BLaER1 (cell line): ENCODE data around the gene CHST15.

ENCODE experiments used
- H3K27ac ChIP-seq: shearing (Covaris generic); formaldehyde crosslinking; 2 replicates; pipeline ENCODE4 v1.8.1; 2022
- H3K27me3 ChIP-seq: shearing (Covaris generic); formaldehyde crosslinking; 2 replicates; pipeline ENCODE4 v1.8.1; 2022
- H3K36me3 ChIP-seq: shearing (Covaris generic); formaldehyde crosslinking; 2 replicates; pipeline ENCODE4 v1.8.1; 2022
- H3K4me1 ChIP-seq: shearing (Covaris generic); formaldehyde crosslinking; 2 replicates; pipeline ENCODE4 v1.8.1; 2022
- H3K4me2 ChIP-seq: shearing (Covaris generic); formaldehyde crosslinking; 2 replicates; pipeline ENCODE4 v1.8.1; 2022
- H3K4me3 ChIP-seq: shearing (Covaris generic); formaldehyde crosslinking; 2 replicates; pipeline ENCODE4 v1.8.1; 2022
- H3K9ac ChIP-seq: shearing (Covaris generic); formaldehyde crosslinking; 2 replicates; pipeline ENCODE4 v1.8.1; 2022
- H3K9me3 ChIP-seq: shearing (Covaris generic); formaldehyde crosslinking; 2 replicates; pipeline ENCODE4 v1.8.1; 2022
- H4K20me1 ChIP-seq: shearing (Covaris generic); formaldehyde crosslinking; 2 replicates; pipeline ENCODE4 v1.8.1; 2022
- Cebpa-rat ChIP-seq: shearing (Covaris generic); IDR thresholded peaks from 2 replicates; pipeline ENCODE4 v1.8.1; 2022

CHST15 gene

DNA sequence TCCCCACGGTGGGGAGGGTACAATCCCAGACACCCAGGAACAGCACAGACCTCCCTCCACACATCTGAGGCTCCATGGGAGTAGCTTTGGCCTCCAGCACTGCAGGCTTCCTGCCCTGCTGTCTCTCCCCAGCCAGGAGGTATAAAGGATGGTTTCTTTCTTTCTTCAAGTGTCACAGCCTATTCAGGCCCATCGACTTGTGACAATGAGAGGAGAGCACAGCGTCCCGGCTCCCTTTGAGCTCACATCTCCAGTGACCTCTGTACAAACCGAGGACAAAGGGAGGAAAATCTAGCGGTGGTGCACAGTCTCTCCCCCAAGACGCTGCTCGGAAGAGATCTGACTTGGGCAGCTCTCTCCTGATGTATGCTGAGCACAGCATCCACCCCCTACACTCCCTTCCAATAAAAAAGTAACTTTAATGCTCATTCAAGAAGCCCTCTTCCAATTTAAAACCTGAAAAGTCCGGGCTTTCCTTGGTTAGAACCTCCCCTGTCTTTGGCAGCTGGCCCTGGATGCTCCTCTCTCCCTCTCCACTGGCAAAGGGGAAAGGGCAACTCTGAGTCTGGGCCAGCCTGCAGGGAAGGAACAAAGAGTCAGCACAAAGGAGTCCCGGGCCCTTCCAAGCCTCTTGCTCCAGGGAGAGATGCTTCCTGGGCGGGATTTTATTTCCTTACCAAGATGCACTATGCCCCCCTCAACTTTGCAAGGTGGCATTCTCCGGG, 18.0 kb downstream of the CHST15 start:
- Histone ChIP-seq H3K36me3 (peaks cover 6% of the 10 kb centered on the region), H3K9ac (peak overlapping the region; percentile 73), H3K4me3 (peak overlapping the region; percentile 36), H3K27me3 (no peaks in the 10 kb centered on the region), H3K27ac (peak overlapping the region; percentile 87), H4K20me1 (peaks cover 20% of the 10 kb centered on the region; the same call in 1 of the 2 replicates), H3K4me2 (peak overlapping the region; percentile 99), H3K9me3 (no peaks in the 10 kb centered on the region), H3K4me1 (peaks cover 100% of the 10 kb centered on the region)
- TF ChIP-seq Cebpa-rat: no peak

DNA sequence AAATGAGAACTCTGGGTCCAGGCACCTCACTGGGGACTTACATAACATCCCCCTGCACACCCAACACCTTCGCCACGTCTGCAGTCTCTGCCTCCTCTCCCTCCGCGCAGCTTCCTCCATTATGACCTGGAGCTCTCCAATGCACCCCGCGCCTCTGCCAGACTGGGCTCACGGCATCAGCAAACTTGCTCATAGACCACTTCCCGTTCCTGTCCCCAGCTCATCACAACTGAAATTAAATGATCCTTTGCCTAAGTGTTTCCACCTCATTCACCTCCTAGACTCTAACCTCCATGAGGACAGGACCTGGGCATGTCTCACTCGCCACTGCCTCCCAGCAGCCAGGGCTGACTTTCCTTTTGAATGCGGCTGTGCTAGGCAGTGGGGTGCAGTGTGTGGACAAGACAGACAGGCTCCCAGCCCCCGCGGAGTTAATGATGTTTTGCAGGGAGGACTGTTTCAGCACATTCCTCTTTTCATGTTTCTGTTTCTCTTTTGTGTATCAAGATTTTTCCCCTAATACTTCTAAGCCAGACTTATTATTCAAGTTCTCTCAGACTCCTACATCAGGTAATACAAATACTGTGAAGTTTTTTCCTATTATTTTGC, 18.8 kb downstream of the CHST15 start:
- peak overlapping the region; percentile 87 for H3K27ac ChIP-seq
- H3K27me3 ChIP-seq: no peaks in the 10 kb centered on the region
- peaks cover 100% of the 10 kb centered on the region for H3K4me1 ChIP-seq

DNA sequence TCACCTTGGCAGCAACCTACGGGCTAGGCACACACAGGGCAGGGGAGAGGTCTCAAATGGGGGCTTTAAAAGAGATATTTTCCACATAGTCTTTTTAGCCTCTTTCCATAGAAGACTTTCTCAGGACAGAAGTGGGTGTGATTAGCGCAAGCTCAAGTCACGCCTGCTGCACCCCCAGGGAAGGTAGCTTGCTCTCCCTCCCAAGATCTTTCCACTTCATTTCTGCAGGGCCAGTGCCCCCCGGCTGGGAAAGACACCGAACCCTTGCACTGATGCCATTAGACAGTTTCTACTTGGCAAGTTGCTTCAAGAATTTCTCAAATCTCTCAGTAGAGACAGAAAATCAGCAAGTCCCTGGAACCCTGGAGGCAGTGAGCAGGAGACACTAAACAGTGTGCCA, 19.4 kb downstream of the CHST15 start:
- H3K9ac ChIP-seq: peak overlapping the region; percentile 73
- H3K4me1 ChIP-seq: peaks cover 100% of the 10 kb centered on the region
- no peaks in the 10 kb centered on the region for H3K9me3 ChIP-seq
- peaks cover 21% of the 10 kb centered on the region for H3K36me3 ChIP-seq
- H3K4me2 ChIP-seq: peak overlapping the region; percentile 99
- peaks cover 35% of the 10 kb centered on the region for H4K20me1 ChIP-seq
- H3K4me3 ChIP-seq: 0 out of 2 replicates have a peak overlapping the region, but pooled peaks have one; percentile 36
- no peaks in the 10 kb centered on the region for H3K27me3 ChIP-seq
- no peak for TF ChIP-seq Cebpa-rat
- H3K27ac ChIP-seq: peak overlapping the region; percentile 87

More for the DNA sequence above, 18.8 kb downstream of the CHST15 start:
- H4K20me1 ChIP-seq: peaks cover 28% of the 10 kb centered on the region
- TF ChIP-seq Cebpa-rat: no peak
- peak overlapping the region; percentile 36; the same call in 1 of the 2 replicates for H3K4me3 ChIP-seq
- peak overlapping the region; percentile 99 for H3K4me2 ChIP-seq
- H3K9ac ChIP-seq: peak overlapping the region; percentile 73
- H3K9me3 ChIP-seq: no peaks in the 10 kb centered on the region
- H3K36me3 ChIP-seq: peaks cover 14% of the 10 kb centered on the region

DNA sequence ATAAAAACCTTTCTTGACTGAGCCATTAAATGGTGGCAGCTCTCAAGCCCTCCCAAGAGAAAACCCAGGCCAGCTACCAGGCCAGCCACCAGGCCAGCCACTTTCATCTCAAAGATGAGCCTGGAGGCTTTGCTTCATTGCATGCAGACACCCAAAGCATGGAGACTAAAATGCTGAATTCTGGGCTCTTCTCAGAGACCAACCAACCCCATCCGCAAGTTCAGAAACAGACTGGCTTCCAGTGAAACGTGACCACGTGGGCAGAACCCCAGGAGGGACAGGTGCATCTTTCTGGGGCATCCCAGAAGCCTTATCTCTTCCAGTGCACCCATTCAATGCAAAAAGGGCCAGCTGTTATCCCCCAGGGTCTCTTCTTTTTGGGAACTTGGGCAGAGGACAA, 20.9 kb downstream of the CHST15 start:
- Histone ChIP-seq H3K36me3 (peaks cover 31% of the 10 kb centered on the region), H3K27ac (peak overlapping the region; percentile 87), H3K4me1 (peaks cover 100% of the 10 kb centered on the region), H3K9ac (peak overlapping the region; percentile 49; the same call in 1 of the 2 replicates), H3K9me3 (no peaks in the 10 kb centered on the region), H3K27me3 (no peaks in the 10 kb centered on the region), H3K4me2 (peak overlapping the region; percentile 99), H3K4me3 (0 out of 2 replicates have a peak overlapping the region, but pooled peaks have one; percentile 24), H4K20me1 (peaks cover 49% of the 10 kb centered on the region)
- TF ChIP-seq Cebpa-rat: no peak

DNA sequence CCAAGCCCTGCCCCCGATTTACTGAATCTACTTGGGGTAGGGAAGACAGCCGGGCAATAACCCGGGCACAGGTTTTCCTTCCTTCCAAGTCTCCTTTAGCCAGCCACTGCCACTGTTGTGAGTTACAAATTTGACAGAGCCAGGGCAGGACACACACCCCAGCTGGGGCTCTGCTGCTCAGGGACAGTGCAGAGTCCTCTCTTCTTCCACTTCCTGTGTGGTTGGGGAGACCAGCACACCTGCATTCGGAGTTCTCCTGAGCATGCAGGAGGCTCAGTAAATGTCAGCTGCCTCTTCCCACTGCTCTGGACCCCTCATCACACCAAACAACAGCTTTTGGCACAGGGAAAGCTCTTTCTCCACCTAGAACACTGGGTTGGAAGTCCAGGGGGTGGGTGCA, 21.3 kb downstream of the CHST15 start:
- Histone ChIP-seq H4K20me1 (peaks cover 53% of the 10 kb centered on the region), H3K9me3 (no peaks in the 10 kb centered on the region), H3K27me3 (no peaks in the 10 kb centered on the region), H3K27ac (peak overlapping the region; percentile 87), H3K4me3 (peak overlapping the region; percentile 24; the same call in 1 of the 2 replicates), H3K4me1 (peaks cover 100% of the 10 kb centered on the region), H3K4me2 (peak overlapping the region; percentile 99), H3K9ac (peak overlapping the region; percentile 49), H3K36me3 (peaks cover 31% of the 10 kb centered on the region)
- no peak for TF ChIP-seq Cebpa-rat

DNA sequence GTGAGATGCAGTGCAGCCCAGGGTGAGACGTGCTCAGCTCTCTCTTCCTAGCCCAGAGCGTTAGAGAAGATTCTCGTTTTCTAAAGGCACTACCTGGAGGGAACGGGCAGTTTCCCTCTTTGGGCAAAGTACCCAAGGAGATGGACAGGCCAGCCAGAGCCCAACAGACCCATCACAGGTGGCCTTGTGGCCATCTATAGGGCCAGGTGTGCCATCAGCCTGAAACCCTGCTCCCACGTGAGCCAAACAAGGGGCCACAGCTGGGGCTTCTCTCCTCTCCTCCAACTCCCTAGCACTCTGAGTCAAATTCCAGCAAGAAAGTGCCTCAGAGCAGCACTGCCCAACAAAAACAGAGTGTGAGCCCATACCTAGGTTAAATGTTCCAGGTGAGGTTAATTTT, 22.3 kb downstream of the CHST15 start:
- Histone ChIP-seq H3K9ac (peak overlapping the region; percentile 49; the same call in 1 of the 2 replicates), H3K4me2 (peak overlapping the region; percentile 99), H3K9me3 (no peaks in the 10 kb centered on the region), H3K4me3 (no peak overlapping the region), H3K27ac (peak overlapping the region; percentile 87), H3K4me1 (peaks cover 100% of the 10 kb centered on the region), H3K36me3 (peaks cover 34% of the 10 kb centered on the region), H4K20me1 (peaks cover 63% of the 10 kb centered on the region), H3K27me3 (no peaks in the 10 kb centered on the region)
- TF ChIP-seq Cebpa-rat: no peak

DNA sequence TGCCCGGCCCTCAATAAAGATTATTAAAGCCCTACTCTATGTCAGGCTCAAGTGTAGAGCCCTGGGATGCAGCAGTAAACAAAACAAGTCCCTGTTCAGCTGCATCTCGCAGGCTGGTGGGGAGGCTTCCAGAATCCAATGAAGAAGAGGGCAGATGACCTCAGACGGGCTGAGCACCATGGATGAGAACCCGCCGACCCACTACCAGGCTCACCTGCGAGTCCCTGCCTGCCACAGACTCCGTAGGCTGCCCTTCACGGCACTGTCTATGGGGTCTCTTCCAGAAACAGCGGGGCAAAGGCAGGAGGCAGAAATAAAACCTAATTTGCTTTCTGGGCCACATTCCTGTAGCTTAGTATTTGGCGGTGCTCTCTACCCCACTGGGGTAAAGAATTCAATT, 22.7 kb downstream of the CHST15 start:
- Histone ChIP-seq H3K36me3 (peaks cover 36% of the 10 kb centered on the region), H3K27me3 (no peaks in the 10 kb centered on the region), H3K27ac (peak overlapping the region; percentile 87), H3K9me3 (no peaks in the 10 kb centered on the region), H3K4me3 (no peak overlapping the region), H3K4me2 (peak overlapping the region; percentile 99), H3K4me1 (peaks cover 100% of the 10 kb centered on the region), H3K9ac (0 out of 2 replicates have a peak overlapping the region, but pooled peaks have one; percentile 49), H4K20me1 (peaks cover 68% of the 10 kb centered on the region)
- TF ChIP-seq Cebpa-rat: no peak

DNA sequence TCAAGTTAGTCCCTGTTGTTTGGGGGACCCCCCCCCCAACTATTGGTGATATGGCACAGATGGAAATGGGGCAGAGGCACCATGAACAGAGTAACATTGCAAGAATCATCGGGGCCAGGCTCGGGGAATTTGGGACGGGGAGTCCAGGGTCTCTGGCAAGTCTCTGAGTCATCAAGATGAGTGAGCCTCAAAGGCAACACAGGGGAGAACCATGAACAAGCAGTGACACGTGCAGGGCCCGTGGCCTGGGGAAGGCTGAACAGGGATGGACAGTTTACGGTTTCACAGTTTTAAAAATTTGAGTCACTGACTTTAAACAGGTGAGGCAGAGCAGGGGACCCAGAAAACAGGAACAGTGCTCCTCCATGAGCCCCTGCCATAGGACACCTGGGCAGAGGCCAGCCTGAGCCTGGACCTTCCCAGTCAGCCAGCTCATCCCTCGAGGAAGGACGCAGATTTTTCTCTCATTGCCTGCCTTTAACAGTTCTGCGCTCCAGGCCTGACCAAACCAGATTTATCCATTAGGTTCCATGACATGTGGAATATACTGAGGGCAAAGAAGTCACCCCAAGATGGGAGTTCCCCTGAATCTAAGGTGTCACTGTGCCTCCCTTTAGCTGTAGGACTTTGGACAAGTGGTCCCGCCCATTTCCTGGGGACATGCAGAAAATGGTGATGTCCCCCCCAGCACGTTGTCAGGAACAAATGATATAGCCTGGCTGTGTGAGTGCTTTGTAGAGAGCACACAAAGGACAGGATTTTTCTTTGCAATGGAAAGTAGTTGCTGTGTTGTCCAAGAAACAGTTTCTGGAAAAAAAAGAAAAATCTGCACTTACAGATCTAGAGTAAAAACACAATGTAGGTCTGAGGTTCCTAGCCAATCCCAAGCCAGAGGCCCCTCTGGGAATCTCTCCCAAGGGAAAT, 23.8 kb downstream of the CHST15 start:
- TF ChIP-seq Cebpa-rat: no peak
- peak overlapping the region; percentile 43 for H3K27ac ChIP-seq
- peaks cover 78% of the 10 kb centered on the region for H4K20me1 ChIP-seq
- H3K27me3 ChIP-seq: no peaks in the 10 kb centered on the region
- H3K36me3 ChIP-seq: peaks cover 36% of the 10 kb centered on the region
- H3K9ac ChIP-seq: no peak overlapping the region; the same call in 1 of the 2 replicates
- H3K4me1 ChIP-seq: peaks cover 100% of the 10 kb centered on the region
- no peak overlapping the region for H3K4me3 ChIP-seq
- no peaks in the 10 kb centered on the region for H3K9me3 ChIP-seq
- peak overlapping the region; percentile 99 for H3K4me2 ChIP-seq

DNA sequence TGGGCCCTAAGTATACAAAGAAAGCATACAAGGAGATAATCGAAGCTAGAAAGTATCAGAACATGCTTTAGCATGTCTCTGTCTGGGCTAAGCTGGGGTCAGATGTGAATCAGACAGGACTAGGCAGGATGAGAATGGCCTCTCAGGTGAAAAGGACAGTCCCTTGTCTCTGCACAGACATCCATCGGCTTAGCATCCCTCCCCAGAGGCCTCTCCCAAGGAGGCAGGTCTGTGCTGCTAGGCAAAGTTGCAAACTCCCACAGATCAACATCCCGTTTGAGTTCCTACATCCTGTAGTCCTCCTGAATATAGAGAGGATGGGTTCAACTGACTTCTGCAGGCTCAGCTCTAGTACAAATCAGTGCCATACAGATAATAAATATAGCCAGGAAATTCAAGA, 24.5 kb downstream of the CHST15 start:
- peaks cover 36% of the 10 kb centered on the region for H3K36me3 ChIP-seq
- peak overlapping the region; percentile 99 for H3K4me2 ChIP-seq
- peak overlapping the region; percentile 43; the same call in 1 of the 2 replicates for H3K27ac ChIP-seq
- peaks cover 99% of the 10 kb centered on the region for H3K4me1 ChIP-seq
- H3K9ac ChIP-seq: no peak overlapping the region; the same call in 1 of the 2 replicates
- no peaks in the 10 kb centered on the region for H3K27me3 ChIP-seq
- no peaks in the 10 kb centered on the region for H3K9me3 ChIP-seq
- H4K20me1 ChIP-seq: peaks cover 83% of the 10 kb centered on the region
- TF ChIP-seq Cebpa-rat: no peak
- H3K4me3 ChIP-seq: no peak overlapping the region
